H1 (cell line): ENCODE data around the gene NEURL1. TPM values are rescaled to one million over a fixed set of nuclear protein-coding genes. Genes with fewer than 3 reads are reported as not detected.

Experiments
- CTCF ChIA-PET: fragments of 300-600 bp; sonication (Branson Sonifier 250); formaldehyde crosslinking; loops from one replicate; lab custom pipeline; 2021; ENCODE audit not compliant: partially characterized antibody; lab: Charles Lee
- POLR2A ChIA-PET: fragments of 300-600 bp; sonication (Branson Sonifier 250); formaldehyde crosslinking; loops from one replicate; lab custom pipeline; 2021; ENCODE audit warnings: inconsistent platforms; ENCODE audit not compliant: partially characterized antibody; lab: Charles Lee
- DNase-seq, 2 experiments: peaks; one replicate each; pipeline versions ENCODE4 v3.0.0 to v3.0.0-alpha.2; 2010 to 2022; ENCODE audit warnings: low spot score in 2 of 2, low read depth in 1 of 2, mixed read lengths in 1 of 2
- FAIRE-seq: peaks from 2 replicates; lab custom pipeline; 2011; peaks lifted over from hg19 to GRCh38; lab: Jason Lieb, UNC
- H2AFZ ChIP-seq: 2 replicates; pipeline ENCODE4 v1.8.1; 2012; ENCODE audit warnings: low read length, inconsistent platforms
- H2AK5ac ChIP-seq: 2 replicates; pipeline ENCODE4 v1.6.1; 2013; ENCODE audit warnings: low read depth, low read length
- H2BK120ac ChIP-seq: replicated peaks from 2 replicates; pipeline ENCODE3; 2013; ENCODE audit warnings: low read depth, low read length, inconsistent platforms
- H2BK12ac ChIP-seq: 2 replicates; pipeline ENCODE4 v1.6.1; 2013; ENCODE audit warnings: low read depth, low read length
- H2BK15ac ChIP-seq: 2 replicates; pipeline ENCODE4 v1.6.1; 2013; ENCODE audit warnings: low read length
- H2BK20ac ChIP-seq: 2 replicates; pipeline ENCODE4 v1.6.1; 2013; ENCODE audit warnings: low read length
- H2BK5ac ChIP-seq: 2 replicates; pipeline ENCODE4 v1.6.1; 2013; ENCODE audit warnings: low read depth, low read length
- H3K14ac ChIP-seq: 2 replicates; pipeline ENCODE4 v1.6.1; 2013; ENCODE audit warnings: inconsistent platforms; ENCODE audit not compliant: insufficient read length
- H3K18ac ChIP-seq: 2 replicates; pipeline ENCODE4 v1.6.1; 2013; ENCODE audit warnings: low read length; ENCODE audit errors: extremely low read depth
- H3K23ac ChIP-seq: 2 replicates; pipeline ENCODE4 v1.6.1; 2013; ENCODE audit warnings: inconsistent platforms; ENCODE audit not compliant: insufficient read length
- H3K23me2 ChIP-seq: 2 replicates; pipeline ENCODE4 v1.6.1; 2013; ENCODE audit warnings: low read depth, low read length
- H3K27ac ChIP-seq: 2 replicates; pipeline ENCODE4 v1.6.1; 2011; ENCODE audit warnings: low read depth, low read length, inconsistent platforms
- H3K27me3 ChIP-seq, 4 experiments: replicated peaks in 1 of 4; 1 replicate in 1 of 4; 2 replicates in 3 of 4; pipeline versions ENCODE4 v1.6.1 to v1.8.1; 2011 to 2013; ENCODE audit warnings: low read length in 3 of 4, mild to moderate bottlenecking in 3 of 4, inconsistent platforms in 2 of 4, mixed read lengths in 2 of 4, moderate library complexity in 1 of 4; ENCODE audit not compliant: control insufficient read depth in 3 of 4, insufficient read depth in 3 of 4; ENCODE audit errors: extremely low read depth in 1 of 4
- H3K36me3 ChIP-seq, 4 experiments: 2 replicates each; pipeline versions ENCODE4 v1.6.1 to v1.8.1; 2011 to 2013; ENCODE audit warnings: mild to moderate bottlenecking in 4 of 4, low read length in 3 of 4, moderate library complexity in 2 of 4, control low read depth in 1 of 4, inconsistent platforms in 1 of 4; ENCODE audit not compliant: insufficient read depth in 4 of 4, control insufficient read depth in 2 of 4
- H3K4ac ChIP-seq: replicated peaks from 2 replicates; pipeline ENCODE3; 2013; ENCODE audit warnings: low read length, low read depth, mixed read lengths, inconsistent platforms; ENCODE audit not compliant: insufficient read length
- H3K4me1 ChIP-seq, 4 experiments: replicated peaks in 1 of 4; 1 replicate in 1 of 4; 2 replicates in 3 of 4; pipeline versions ENCODE4 v1.6.1 to v1.8.1; 2011 to 2013; ENCODE audit warnings: low read length in 3 of 4, inconsistent platforms in 2 of 4, mixed read lengths in 1 of 4; ENCODE audit not compliant: insufficient read depth in 4 of 4, control insufficient read depth in 3 of 4
- H3K4me2 ChIP-seq, 2 experiments: 2 replicates each; pipeline versions ENCODE4 v1.6.1 to v1.8.1; 2011 to 2013; ENCODE audit warnings: low read depth in 2 of 2, low read length in 2 of 2, control low read depth in 1 of 2, inconsistent platforms in 1 of 2, mild to moderate bottlenecking in 1 of 2; ENCODE audit not compliant: insufficient read depth in 1 of 2
- H3K4me3 ChIP-seq, 4 experiments: fragments of 200-600, 300-600 bp in 1 of 4; sonication (generic), shearing (Covaris generic), sonication (Bioruptor Twin) in 1 of 4; 2 replicates each; pipeline versions ENCODE4 v1.5.1 to v1.8.1; 2011 to 2016; ENCODE audit warnings: low read length in 4 of 4, low read depth in 3 of 4, control low read depth in 2 of 4, inconsistent platforms in 2 of 4, mild to moderate bottlenecking in 2 of 4, mixed read lengths in 1 of 4, moderate library complexity in 1 of 4; ENCODE audit not compliant: insufficient read depth in 2 of 4; ENCODE audit errors: extremely low read depth in 1 of 4
- H3K56ac ChIP-seq: replicated peaks from 2 replicates; pipeline ENCODE3; 2013; ENCODE audit warnings: low read depth, mild to moderate bottlenecking, mixed read lengths, low read length, inconsistent platforms; ENCODE audit not compliant: insufficient read length
- H3K79me1 ChIP-seq: 2 replicates; pipeline ENCODE4 v1.6.1; 2013; ENCODE audit warnings: low read depth, low read length, control low read depth
- H3K79me2 ChIP-seq, 2 experiments: 2 replicates each; pipeline versions ENCODE4 v1.6.1 to v1.8.1; 2012 to 2013; ENCODE audit warnings: low read length in 2 of 2, mild to moderate bottlenecking in 2 of 2, inconsistent platforms in 1 of 2; ENCODE audit not compliant: insufficient read depth in 2 of 2, control insufficient read depth in 1 of 2
- H3K9ac ChIP-seq, 4 experiments: replicated peaks in 1 of 4; 1 replicate in 1 of 4; 2 replicates in 3 of 4; pipeline versions ENCODE4 v1.6.1 to v1.8.1; 2011 to 2013; ENCODE audit warnings: low read depth in 3 of 4, low read length in 3 of 4, control low read depth in 2 of 4, mild to moderate bottlenecking in 2 of 4, moderate library complexity in 2 of 4, inconsistent platforms in 1 of 4; ENCODE audit errors: extremely low read depth in 1 of 4
- H3K9me3 ChIP-seq, 2 experiments: 2 replicates each; pipeline versions ENCODE4 v1.6.1 to v1.8.1; 2012 to 2013; ENCODE audit warnings: mild to moderate bottlenecking in 2 of 2, moderate library complexity in 2 of 2, control low read depth in 1 of 2, inconsistent platforms in 1 of 2, low read depth in 1 of 2, low read length in 1 of 2, mixed read lengths in 1 of 2; ENCODE audit not compliant: insufficient read depth in 2 of 2
- H4K20me1 ChIP-seq, 2 experiments: replicated peaks in 1 of 2; 2 replicates each; pipeline versions ENCODE3 to v1.8.1; 2011 to 2013; ENCODE audit warnings: inconsistent platforms in 2 of 2, low read length in 2 of 2, mild to moderate bottlenecking in 1 of 2; ENCODE audit not compliant: insufficient read depth in 2 of 2, control insufficient read depth in 1 of 2
- H4K5ac ChIP-seq: 2 replicates; pipeline ENCODE4 v1.6.1; 2013; ENCODE audit warnings: low read length, low read depth, mixed read lengths, inconsistent platforms; ENCODE audit not compliant: insufficient read length
- H4K8ac ChIP-seq: 2 replicates; pipeline ENCODE4 v1.8.0; 2013; ENCODE audit warnings: mild to moderate bottlenecking, moderate library complexity, low read length, inconsistent platforms; ENCODE audit not compliant: insufficient read depth; ENCODE audit errors: extremely low read depth
- H4K91ac ChIP-seq: replicated peaks from 2 replicates; pipeline ENCODE3; 2013; ENCODE audit warnings: low read length, mixed read lengths, inconsistent platforms; ENCODE audit not compliant: insufficient read length
- ASH2L ChIP-seq: fragments of 200-600, 300-600 bp; sonication (generic); IDR thresholded peaks from one replicate; pipeline ENCODE4 v1.7.1; 2017; ENCODE audit warnings: low read length
- CBX8 ChIP-seq: fragments of 300-800, 300-1000 bp; sonication (generic); IDR thresholded peaks from 2 replicates; pipeline ENCODE4 v1.7.1; 2016; ENCODE audit warnings: low read depth, low read length, borderline replicate concordance
- GTF2F1 ChIP-seq: IDR thresholded peaks from 2 replicates; pipeline ENCODE4 v1.6.1; 2012; ENCODE audit warnings: low read depth, low read length, improper control_type of control experiment, borderline replicate concordance
- HDAC6 ChIP-seq: IDR thresholded peaks from one replicate; pipeline ENCODE4 v1.7.1; 2012; ENCODE audit warnings: low read depth, mild to moderate bottlenecking, inconsistent platforms, low read length, moderate library complexity
- RNF2 ChIP-seq: fragments of 200-900, 300-1000 bp; sonication (generic); IDR thresholded peaks from 2 replicates; pipeline ENCODE4 v1.7.1; 2016; ENCODE audit warnings: borderline replicate concordance, low read depth, mild to moderate bottlenecking, antibody characterized with exemption, low read length; ENCODE audit not compliant: poor library complexity, severe bottlenecking; ENCODE audit errors: missing control alignments
- RXRA ChIP-seq: IDR thresholded peaks from 2 replicates; pipeline ENCODE4 v1.6.1; 2011; ENCODE audit warnings: low read depth, mild to moderate bottlenecking, low read length, moderate library complexity; ENCODE audit not compliant: insufficient read depth
- WGBS, 2 experiments: shearing (Covaris generic) in 1 of 2; methylation state at CpG; one replicate each; pipeline versions ENCODE4 v1.1.6 to v1.1.7; 2013 to 2015; ENCODE audit warnings: low lambda C conversion rate in 2 of 2, mixed read lengths in 2 of 2, inconsistent platforms in 1 of 2, low coverage in 1 of 2, missing lambda C conversion rate in 1 of 2; ENCODE audit not compliant: insufficient replicate concordance in 2 of 2, insufficient coverage in 1 of 2, insufficient read length in 1 of 2; ENCODE audit errors: extremely low coverage in 1 of 2, missing lambda C conversion rate in 1 of 2; 5-methylcytosine and 5-hydroxymethylcytosine counted together
- polyA plus RNA-seq, 7 experiments: library from polyadenylated mRNA; depleted of rRNA in 3 of 7; stranded (reverse) in 5 of 7; unstranded in 2 of 7; fragments of >200 nt in 5 of 7; fragments of 200-250 nt in 2 of 7; gene quantifications; 1 replicate in 5 of 7; 2 replicates in 1 of 7; 4 replicates in 1 of 7; pipeline versions ENCODE4 v1.2.1 to v1.2.3, GENCODE V29; 2011 to 2013; ENCODE audit warnings: missing spikeins in 2 of 7, mixed read lengths in 2 of 7
- total RNA-seq: library from RNA; stranded (reverse); fragmentation: NEBNext Ultra II Directional; extraction: Animal tissue kit (Norgen Biotek cat#: 25700); gene quantifications from 2 replicates; pipeline ENCODE4 v1.2.1, GENCODE V29; 2021

Gene NEURL1
- total and polyA plus RNA-seq, 2 of the 8 experiments (the other 6 are each of a cell fraction or from before 2014, with no cell fraction given): 0.54 to 0.58 TPM

GRCh38 chr10:103497161-103497915, 3.8 kb downstream of the NEURL1 start:
- CTCF ChIA-PET: interaction anchor here (0.6 to 2.8 kb wide), 7 partner anchors 8 to 96 kb away, joined by 3 to 16 read pairs (median 3); no protein-coding TSS in a partner anchor
- WGBS, 2 experiments: 81% methylated on average over 8 of the region's 8 CpGs; no CpG with 5 or more reads in 1 of the 2 experiments
- FAIRE-seq: no peak

More at GRCh38 chr10:103497161-103497915, 3.8 kb downstream of the NEURL1 start:
- no peak overlapping the region for H2BK120ac ChIP-seq
- H3K14ac ChIP-seq: no peak overlapping the region
- H4K5ac ChIP-seq: no peak overlapping the region
- no peak overlapping the region for H2BK20ac ChIP-seq
- H3K23ac ChIP-seq: no peak overlapping the region
- H3K27ac ChIP-seq: no peak overlapping the region
- no peak overlapping the region for H2BK15ac ChIP-seq
- no peaks in the 10 kb centered on the region for H4K20me1 ChIP-seq
- H3K79me2 ChIP-seq: no peaks in the 10 kb centered on the region
- H2AFZ ChIP-seq: no peak overlapping the region
- no peak overlapping the region for H3K4ac ChIP-seq
- POLR2A ChIA-PET: no interaction called here
- H3K4me1 ChIP-seq: peaks cover 0 to 4% (median 3%) of the 10 kb centered on the region in 4 experiments; a peak in 5 of 7 replicates
- H3K79me1 ChIP-seq: no peaks in the 10 kb centered on the region
- no peak overlapping the region for H3K4me3 ChIP-seq
- DNase-seq: no peak
- peaks cover 8 to 33% (median 26%) of the 10 kb centered on the region in 4 experiments for H3K27me3 ChIP-seq
- no peak overlapping the region for H2AK5ac ChIP-seq
- no peak overlapping the region for H2BK5ac ChIP-seq
- no peak overlapping the region for H3K9ac ChIP-seq
- H3K18ac ChIP-seq: no peak overlapping the region
- no peak overlapping the region for H2BK12ac ChIP-seq
- no peak overlapping the region for H3K4me2 ChIP-seq
- H4K91ac ChIP-seq: no peak overlapping the region
- H3K9me3 ChIP-seq: no peaks in the 10 kb centered on the region
- H3K23me2 ChIP-seq: peaks cover 9% of the 10 kb centered on the region
- TF ChIP-seq CBX8 (no peak), GTF2F1 (no peak), RNF2 (no peak), ASH2L (no peak), RXRA (no peak), HDAC6 (no peak)
- H4K8ac ChIP-seq: no peak overlapping the region
- H3K56ac ChIP-seq: no peak overlapping the region
- no peaks in the 10 kb centered on the region for H3K36me3 ChIP-seq
